T-helper 2 cell (primary cell): ENCODE data around the gene PCBP3.
"Not testable (repeated sequence)": the region's sequence is repeated elsewhere in the genome, so short reads cannot be mapped to it uniquely, and the experiment has no call there.

Experiments
- DNase-seq, 5 experiments: peaks; one replicate each; pipeline versions ENCODE4 v3.0.0 to v3.0.0-alpha.2; 2012 to 2022

The PCBP3 gene

DNA sequence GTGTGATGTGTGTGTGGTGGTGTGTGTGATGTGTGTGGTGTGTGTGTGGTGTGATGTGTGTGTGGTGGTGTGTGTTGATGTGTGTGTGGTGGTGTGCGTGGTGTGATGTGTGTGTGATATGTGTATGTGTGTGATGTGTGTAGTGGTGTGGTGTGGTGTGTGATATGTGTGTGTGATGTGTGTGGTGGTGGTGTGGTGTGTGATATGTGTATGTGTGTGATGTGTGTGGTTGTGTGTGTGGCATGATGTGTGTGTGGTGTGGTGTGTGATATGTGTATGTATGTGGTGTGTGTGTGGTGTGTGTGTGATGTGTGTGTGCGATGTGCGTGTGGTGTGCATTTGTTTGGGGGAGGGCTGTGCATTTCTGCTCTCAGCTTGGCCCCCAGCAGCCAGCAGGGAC lies 7.1 kb upstream of the PCBP3 start:
- DNase-seq = no peak

DNA sequence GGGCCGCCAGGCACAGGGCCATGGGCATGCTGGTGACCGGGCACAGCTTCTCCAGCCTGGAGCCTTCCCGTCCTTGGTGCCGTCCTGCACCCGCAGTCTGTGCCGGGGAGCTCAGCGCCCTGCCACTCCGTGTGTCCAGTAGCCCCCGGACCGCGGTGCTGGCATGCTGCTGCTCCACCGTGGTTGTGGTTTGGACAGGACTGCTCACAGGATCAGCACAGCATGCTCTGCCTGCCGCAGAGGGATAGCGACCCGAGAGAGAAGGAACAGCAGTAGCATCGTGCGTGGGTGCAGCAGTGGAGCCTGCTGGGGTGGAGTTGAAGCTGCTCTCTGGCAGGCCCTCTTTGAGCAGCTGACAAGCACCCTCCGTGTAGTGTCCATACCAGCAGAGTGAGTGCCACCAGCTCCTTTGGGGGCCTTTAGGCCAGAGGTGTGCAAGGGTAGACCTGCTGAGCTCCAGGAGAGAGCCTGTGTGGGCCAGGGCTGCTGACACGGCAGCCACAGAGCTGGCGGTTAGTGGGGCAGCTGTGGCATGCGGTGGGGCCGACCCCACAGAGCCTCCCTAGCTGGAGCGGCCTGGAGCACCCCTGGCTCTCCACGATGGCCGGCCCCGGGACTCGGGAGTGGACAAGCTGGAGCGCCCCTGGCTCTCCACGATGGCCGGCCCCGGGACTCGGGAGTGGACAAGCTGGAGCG lies 6.4 kb upstream of the PCBP3 start:
- DNase-seq = no peak

DNA sequence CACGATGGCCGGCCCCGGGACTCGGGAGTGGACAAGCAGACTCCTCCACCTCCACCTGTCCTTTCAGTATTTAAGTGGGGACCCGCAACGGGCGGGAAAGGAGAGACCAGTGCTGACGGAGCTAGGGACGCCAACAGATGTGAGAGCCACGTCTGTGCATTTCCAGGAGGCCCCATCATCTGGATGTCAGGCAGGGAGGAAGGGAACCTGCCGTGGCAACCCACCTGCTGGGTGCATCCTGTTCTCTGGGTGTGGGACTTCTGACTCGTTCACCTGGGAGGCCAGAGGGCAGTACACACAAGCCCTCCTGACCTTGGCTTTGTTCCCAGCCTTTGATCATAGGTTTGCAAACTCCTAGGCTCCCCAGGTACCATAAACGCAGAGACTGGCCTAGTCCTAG lies 5.6 kb upstream of the PCBP3 start:
- DNase-seq = no peak

DNA sequence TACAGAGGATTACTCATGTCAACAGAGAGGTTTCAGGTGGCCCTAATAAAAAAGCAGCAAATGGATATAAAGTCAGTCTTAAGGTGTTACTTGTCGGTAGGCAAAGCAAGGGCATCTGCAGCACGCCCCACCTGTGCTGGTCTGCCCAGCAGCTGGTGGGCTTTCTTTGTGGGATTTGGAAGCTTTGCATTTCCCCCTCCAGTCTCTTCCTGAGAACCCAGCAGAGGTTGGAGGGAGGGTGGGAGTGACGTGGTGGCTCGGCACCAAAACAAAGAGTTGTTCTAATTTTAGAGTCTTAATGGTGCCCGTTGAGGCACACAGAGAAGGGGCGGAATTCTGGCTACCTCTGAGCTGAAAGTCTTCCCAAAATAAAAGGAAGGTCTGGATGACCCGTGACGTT lies 4.8 kb upstream of the PCBP3 start:
- DNase-seq = no peak

DNA sequence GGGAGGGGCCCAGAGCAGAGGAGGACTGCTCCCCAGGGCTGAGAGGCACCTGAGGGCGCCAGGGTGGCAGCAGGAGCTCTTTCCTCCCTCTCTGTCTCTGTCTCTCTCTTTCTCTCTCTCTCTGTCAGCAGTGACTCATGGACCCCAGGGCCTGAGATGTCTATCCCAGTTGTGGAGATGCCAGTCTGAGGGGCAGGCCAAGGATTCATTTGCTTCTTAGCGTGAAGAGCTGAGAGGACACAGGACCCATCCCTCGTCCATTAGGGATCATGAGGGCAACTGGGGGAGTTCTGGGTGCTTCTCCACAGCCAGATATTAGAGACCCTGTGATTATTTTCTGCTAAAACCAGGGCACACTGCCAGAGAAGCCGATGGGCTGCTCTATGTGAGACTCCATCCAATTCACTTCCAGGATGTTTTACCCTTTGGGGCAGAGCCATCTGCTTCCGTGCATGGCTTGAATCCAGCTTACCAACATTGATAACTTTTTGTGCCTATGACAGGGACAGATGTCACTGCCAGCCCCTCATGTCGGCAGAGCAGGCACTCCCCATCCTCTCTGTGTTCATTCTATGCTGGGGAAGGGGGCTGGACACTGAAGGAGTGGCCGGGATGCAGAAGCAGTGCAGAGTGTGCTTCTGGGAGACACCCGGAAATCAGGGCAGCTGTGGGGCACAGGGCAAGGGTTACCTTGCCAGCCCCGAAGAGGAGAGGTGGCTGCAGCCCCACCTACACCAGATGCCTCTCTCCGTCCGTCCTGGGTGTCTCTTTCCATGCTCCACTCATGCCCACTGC lies 4.1 kb upstream of the PCBP3 start:
- DNase-seq = no peak

DNA sequence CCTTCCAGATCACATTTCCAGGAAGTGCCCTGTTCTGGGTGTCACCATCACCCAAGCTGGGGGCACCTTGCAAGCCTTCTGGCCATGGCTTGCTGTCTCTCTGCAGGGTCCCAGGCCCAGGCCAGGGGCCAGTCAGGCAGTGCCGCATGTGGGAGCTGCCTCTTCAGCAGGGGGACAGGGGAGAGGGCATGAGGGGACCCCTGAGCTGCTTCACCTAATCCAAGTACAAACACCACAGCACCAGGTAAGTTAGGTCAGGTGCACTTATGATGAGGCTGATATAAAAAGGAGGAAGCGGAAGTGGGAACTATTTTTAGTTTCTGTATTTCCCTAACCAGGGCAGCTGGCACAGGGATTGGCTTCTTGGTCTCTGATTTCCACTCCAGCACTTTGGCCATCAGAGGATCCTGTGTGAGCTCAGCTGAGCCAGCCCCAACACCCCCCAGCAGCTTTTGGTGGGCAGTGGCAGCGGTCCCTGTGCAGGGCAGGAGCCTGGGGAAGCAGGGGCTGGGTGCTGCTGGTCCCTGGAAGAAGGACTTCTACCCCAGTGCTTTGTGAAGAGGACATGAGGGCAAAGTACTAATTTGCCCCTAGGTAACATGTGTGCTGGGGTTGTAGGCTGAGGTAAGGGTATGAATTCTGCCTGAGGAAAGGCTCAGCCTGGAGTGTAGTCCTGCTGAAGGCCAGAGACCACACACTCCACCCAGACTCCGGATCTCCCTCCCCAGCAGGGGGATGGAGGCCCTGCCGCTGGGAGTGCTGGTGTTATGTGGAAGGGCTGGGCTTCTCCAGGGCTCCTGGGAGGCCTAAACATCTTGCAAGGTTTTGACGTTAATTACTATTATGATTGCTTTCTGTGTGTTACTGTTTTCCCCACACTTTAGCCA lies 3.3 kb upstream of the PCBP3 start:
- no peak for DNase-seq

DNA sequence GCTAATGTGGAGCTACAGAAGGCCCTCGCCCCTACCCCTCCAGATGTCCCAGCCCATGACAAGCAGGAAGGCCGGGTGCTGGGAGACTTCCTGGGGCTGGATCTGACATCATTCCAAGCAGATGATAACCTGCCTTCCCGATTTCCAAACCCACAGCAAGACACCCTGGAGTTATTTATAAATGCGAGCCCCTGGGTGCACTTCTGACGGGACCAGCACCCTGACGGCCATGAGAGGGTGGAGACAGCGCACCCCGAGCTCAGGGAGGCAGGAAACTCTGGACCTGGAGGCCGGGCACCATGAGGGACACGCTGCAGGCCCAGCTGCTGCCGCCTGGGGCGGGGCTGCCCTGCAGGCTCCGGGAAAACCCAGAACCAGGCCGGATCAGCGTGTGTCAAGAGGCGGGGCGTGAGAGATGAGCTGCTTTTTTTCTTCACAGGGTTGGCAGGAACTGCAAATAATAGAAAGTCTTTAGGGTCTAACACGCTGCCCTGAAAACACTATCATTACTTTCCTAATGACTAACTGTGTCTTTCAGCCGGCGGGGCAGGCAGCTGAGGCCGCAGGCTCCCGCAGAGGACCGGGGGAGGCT lies 2.5 kb upstream of the PCBP3 start:
- no peak for DNase-seq

DNA sequence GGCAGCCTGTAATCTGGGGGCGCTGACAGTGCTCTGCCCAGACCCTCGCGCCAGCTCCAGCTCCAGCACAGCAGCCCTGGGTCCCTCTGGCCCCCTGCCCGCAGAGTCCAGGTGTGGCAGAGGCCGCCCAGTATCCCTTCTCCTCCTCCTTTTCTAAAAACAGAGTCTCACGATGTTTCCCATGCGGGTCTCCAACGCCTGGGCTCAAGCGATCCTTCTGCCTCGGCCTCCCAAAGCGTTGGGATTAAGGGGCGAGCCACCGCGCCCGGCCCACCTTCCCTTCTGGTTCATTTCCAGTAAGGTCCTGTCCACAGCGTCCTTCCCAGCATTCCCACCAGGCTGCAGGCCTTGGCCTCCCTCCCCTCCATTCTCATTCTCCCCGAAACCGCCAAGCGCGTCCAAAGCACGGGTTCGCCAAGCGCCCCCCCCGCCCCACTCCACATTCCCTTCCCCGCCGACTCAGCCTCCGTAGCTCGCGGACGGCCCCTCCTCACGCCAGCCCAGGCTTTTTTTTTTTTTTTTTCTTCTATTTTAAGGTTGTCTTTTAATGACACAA lies 2.0 kb upstream of the PCBP3 start:
- DNase-seq = no peak

DNA sequence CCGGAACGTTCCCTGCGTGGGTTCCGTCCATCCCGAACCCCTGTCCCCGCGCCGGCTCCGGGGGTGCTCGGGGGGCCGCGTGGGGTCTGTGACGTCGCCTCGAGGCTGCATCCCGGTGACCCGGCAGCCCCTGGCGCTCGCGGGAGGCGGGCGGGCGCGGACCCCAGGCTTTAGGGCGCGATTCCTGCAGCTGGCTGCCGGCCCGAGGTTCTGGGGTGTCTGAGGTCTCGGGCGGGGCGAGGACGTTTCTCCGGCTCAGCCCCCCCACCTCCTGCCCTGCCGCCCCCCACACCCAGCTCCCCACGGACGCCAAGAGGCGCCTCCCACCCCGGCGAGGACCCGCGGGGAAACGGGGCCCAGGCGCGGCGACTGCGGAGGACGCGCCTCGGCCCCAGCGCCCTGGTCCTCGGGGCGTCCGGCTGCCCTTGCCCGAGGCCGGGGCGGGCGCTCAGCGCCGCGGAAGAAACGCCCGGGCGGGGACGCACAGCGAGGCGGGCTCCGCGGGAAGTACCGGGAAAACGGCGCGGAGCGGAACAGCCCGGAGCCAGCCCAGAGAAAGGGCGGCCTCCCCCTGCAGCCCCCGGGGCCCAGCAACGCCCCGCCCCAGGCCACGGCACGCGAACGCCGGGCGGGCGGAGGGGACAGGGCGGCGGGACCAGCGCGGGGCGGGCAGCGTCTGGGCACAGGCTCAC lies 1.3 kb upstream of the PCBP3 start:
- no peak for DNase-seq

DNA sequence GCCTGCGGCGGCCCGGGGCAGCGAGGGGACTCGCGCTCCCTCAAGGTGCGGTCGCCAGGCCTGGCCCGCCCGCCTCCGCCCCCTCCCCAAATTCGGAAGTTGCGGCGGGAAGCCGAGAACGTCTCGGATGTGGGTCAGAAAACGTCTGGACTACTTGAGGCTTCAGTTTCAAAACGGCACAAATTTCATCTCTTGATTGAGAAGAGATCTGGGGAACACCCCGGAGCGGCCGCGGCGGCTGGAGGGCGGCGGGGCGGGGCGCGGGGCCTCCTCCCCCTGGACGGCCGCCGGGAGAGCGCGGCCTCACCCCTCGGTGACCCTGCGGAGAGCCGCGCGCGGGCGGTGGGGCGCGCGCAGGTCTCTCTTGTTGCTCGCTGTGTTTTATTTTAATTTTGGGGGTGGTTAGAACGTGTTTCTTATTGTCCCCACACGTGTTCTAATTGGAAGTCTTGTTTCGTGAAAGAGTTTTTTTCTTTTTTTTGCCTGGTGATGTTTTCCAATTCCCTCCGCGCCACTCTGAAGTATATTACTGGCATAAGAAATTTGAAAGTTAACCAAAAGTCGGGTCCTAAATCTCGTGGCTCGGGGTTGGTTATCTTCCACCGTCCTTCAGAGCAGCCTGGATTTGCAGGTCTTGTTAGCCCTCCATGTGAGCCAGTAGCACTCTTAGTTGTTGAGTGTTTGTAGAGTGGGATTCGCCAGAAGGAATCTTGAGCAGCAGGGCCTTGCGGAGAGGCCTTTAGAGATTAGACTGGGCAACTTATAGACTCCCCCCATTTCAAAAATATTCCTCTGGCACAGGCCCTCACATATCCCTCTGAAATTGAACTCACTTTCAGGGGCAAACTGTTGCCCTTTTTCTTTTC lies 749 bp downstream of the PCBP3 start:
- peak in 2 of 5 experiments; percentile 43 to 53 for DNase-seq

DNA sequence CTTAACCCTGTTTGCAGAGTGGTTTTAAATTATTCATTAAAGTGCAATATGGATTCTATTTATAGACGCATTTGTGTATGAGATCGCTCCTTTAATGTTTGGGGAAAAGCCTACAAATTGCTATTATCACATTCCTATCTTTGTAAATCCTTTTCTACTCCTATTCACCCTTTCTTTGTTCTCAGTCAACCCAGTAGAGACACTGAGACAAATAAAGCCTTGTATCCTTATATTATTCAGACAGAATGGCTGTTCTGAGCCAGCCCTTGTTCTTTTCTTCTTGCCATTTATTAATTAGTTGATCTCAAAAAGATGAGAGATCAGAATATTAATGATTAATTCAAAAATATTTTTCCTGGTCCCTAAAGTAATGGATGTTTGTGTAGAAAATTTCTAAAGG lies 8.4 kb downstream of the PCBP3 start:
- DNase-seq = no peak

DNA sequence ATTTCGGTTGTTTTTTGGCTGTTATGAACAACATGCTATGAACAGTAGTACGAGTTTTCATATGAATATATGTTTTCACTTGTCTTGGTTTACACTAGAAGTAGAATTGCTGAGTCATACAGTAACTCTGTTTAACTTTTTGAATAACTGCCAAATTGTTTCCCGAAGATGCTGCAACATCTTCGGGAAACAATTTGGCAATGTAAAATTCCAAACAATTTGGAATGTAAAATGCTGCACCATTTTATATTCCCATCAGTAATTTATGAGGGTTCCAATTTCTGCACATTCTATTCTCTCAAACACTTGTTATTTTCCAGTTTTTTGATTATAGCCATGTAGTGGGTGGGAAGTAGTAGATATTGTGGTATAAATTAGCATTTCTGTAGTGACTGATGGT lies 11.6 kb downstream of the PCBP3 start:
- DNase-seq = peak in 1 of 5 experiments; percentile 65

DNA sequence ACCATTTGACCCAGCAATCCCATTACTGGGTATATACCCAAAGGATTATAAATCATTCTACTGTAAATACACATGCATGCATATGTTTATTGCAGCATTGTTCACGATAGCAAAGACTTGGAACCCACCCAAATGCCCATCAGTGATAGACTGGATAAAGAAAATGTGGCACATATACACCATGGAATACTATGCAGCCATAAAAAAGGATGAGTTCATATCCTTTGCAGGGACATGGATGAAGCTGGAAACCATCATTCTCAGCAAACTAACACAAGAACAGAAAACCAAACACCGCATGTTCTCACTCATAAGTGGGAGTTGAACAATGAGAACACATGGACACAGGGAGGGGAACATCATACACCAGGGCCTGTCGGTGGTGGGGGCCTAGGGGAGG lies 12.6 kb downstream of the PCBP3 start:
- not testable (repeated sequence) for DNase-seq

DNA sequence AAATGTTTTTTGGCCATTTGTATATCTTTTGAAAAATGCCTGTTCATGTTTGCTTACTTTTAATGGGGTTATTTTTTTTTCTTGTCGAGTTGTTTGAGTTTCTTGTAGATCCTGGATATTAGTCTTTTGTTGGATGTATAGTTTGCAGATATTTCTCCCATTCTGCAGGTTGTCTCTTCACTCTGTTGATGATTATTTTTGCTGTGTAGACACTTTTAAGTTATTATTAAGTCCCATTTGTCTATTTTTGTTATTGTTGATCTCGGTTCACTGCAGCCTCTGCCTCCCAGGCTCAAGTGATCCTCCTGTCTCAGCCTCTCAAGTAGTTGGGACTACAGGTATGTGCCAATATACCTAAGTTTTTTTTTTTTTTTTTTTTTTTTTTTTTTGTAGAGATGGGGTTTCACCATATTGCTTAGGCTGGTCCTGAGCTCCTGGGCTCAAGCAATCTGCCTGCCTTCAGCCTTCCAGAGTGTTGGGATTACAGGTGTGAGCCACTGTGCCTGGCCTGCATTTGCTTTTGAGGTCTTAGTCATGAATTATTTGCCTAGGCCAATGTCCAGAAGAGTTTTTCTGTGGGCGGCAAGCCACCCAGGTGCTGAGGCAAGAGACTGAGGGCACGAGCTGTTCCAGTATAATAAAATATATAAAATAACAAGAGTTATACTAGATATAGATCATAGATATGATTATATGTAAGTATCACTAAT lies 18.5 kb downstream of the PCBP3 start:
- DNase-seq = not testable (repeated sequence)

DNA sequence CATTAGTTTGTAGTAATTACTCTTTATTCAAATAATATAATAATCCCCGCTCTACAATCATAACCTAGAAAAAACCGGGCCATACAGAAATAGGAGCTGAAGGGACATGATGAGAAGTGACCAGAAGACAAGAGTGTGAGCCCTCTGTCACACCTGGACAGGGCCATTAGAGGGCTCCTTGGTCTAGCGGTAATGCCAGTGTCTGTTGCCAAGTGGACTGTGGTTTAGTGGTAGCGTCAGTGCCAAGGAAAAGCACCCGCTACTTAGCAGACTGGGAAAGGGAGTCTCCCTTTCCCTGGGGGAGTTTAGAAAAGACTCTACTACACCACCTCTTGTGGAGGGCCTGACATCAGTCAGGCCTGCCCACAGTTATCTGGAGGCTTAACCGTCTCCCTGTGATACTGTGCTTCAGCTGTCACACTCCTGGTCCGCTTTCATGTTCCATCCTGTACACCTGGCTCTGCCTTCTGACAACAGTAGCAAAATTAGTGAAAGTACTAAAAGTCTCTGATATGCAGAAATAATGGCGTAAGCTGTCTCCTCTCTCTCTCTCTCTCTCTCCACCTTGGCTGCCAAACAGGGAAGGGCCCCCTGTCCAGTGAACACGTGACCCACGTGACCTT lies 19.2 kb downstream of the PCBP3 start:
- DNase-seq = not testable (repeated sequence)

DNA sequence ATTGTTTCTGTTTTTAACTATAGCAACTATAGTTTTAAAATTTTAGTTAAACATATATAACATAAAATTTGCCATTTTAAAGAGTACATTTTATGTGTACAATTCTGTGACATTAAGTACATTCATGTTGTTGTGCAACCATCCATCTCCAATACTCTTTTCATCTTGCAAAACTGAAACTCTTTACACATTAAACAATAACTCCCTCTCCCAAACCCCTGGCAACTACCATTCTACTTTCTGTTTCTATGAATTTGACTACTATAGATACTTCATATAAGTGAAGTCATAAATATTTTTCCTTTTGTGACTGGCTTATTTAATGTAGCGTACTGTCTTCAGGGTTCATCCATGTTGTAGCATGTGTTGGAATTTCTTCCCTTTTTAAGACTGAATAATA lies 25.9 kb downstream of the PCBP3 start:
- DNase-seq = no peak

DNA sequence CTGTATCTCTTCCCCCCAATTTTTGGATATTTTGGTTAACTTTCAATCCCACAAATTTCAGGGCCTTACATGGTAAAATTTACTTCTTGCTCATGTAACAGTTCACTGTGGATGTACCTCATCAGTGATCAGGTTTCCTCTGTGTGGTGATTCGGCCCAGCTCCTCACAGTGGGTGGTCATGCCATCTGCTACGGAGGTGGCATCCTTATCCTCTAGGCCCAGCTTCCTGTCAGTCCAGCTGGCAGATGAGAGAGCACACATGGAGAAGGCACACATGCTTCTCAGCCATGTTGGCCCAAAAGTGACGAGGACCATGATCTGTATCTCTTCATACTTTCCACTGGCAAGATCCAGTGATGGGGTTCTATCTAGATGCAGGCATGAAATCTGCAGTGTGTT lies 27.2 kb downstream of the PCBP3 start:
- DNase-seq = no peak

DNA sequence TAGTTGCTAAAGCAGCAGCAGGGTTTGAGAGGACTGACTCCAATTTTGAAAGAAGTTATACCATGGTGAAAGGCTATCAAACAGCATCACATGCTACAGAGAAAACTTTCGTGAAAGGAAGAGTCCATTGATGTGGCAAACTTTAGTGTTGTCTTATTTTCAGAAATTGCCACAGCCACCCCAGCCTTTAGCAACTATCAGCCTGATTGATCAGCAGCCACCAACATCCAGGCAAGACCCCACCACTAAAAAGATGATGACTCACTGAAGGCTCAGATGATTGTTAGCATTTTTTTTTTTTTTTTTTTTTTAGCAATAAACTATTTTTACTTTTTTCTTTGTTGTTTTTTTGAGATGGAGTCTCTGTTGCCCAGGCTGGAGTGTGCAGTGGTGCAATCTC lies 35.3 kb downstream of the PCBP3 start:
- peak in 1 of 5 experiments; percentile 75 for DNase-seq

DNA sequence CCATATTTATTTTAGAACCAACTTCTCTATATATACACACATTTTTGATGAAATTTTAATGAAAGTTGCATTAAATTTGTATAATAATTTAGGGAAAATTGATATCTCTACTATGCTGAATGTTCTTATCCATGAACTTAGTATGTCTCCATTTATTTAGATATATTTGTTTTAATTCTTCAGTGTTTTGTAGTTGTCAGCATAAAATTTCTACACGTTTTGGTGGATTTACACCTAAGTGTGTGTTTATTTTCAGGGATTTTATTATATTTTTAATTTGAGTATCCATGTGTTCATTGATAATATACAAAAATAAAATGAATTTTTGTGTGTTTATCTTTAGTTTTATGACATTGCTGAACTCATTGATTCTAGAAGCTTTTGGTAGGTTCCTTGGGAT lies 36.7 kb downstream of the PCBP3 start:
- DNase-seq = no peak

DNA sequence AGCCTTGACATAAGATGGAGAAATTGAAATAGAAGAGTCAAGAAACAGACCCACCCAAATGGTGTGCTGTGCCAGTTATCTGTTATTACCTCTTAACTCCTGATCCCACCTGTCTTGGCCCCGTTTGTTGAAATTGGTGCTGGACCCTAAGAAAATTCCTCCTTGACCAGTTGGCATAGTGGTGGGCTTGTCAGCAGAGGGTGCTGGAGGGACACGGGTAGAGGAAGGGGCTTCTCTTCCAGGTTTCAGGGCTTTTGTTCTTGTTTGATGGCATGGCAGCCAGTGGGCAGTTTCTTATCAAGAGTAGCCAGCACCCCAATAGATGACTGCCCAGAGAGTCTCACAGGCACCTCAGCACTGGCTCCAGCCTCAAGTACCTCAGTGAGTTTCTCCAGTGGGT lies 51.6 kb downstream of the PCBP3 start:
- DNase-seq = no peak
